AG09309 (cell line): ENCODE data around the gene S100A16.

Experiments
- DNase-seq: peaks from one replicate; pipeline ENCODE4 v3.0.0-alpha.2; 2010; ENCODE audit warnings: low read depth
- H3K4me3 ChIP-seq: 2 replicates; pipeline ENCODE4 v1.5.1; 2011; ENCODE audit warnings: mild to moderate bottlenecking, low read depth, low read length, moderate library complexity; ENCODE audit not compliant: control insufficient read depth
- TF ChIP-seq, protein P1 (sequence below): IDR thresholded peaks from 2 replicates; pipeline ENCODE4 v1.5.1; 2011; ENCODE audit warnings: mild to moderate bottlenecking, low read depth, low read length, inconsistent platforms; ENCODE audit not compliant: insufficient read depth, control insufficient read depth; ENCODE audit errors: missing control alignments

The S100A16 gene

GRCh38 chr1:153571706-153572105 lies 41.2 kb downstream of the S100A16 start:
- H3K4me3 ChIP-seq, result no peak overlapping the region
- TF ChIP-seq, protein P1, sequence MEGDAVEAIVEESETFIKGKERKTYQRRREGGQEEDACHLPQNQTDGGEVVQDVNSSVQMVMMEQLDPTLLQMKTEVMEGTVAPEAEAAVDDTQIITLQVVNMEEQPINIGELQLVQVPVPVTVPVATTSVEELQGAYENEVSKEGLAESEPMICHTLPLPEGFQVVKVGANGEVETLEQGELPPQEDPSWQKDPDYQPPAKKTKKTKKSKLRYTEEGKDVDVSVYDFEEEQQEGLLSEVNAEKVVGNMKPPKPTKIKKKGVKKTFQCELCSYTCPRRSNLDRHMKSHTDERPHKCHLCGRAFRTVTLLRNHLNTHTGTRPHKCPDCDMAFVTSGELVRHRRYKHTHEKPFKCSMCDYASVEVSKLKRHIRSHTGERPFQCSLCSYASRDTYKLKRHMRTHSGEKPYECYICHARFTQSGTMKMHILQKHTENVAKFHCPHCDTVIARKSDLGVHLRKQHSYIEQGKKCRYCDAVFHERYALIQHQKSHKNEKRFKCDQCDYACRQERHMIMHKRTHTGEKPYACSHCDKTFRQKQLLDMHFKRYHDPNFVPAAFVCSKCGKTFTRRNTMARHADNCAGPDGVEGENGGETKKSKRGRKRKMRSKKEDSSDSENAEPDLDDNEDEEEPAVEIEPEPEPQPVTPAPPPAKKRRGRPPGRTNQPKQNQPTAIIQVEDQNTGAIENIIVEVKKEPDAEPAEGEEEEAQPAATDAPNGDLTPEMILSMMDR, result no peak
- no peak for DNase-seq

DNA sequence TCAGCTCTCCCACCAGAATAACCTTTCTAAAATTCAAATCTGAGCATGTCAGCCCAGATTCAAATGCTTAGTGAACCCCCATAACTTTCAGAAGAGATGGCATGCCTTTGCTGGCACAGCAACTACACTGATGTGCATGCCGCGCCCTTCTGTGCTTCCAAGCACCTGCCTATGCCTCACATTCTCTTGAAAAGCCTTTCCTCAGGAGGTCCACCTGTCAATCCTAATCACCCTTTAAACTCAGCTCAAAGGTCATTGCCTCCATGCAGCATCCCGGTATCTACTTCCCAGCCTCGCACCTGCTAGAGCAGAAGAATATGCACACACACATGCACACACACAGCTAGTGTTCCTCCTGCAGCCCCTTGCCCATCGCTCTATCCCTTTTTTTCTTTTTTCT lies 42.1 kb downstream of the S100A16 start:
- no peak for DNase-seq

DNA sequence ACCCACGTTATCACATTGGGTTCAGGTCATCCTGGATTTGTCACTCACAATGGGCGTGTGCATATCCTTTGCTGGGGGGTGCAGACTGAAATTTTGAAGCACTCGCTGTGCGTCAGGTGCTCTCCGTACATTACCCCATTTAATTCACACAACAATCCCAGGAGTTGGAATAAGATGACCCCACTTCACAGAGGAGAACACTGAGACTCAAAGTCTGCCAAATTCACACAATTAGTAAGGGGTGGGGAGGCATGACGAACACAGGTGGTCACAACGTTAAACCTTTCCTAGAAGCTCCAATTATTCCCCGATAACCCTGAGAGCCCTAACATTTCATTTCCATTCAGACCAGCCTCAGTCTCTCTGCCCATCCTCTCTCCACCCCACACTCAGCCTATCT lies 43.5 kb downstream of the S100A16 start:
- TF ChIP-seq, protein P1, result no peak
- DNase-seq, result no peak
- H3K4me3 ChIP-seq, result no peak overlapping the region

More for the DNA sequence above, 42.1 kb downstream of the S100A16 start:
- TF ChIP-seq, protein P1, result no peak
- no peak overlapping the region for H3K4me3 ChIP-seq

- no peak overlapping the region; the same call in none of the 2 replicates for H3K4me3 ChIP-seq
- TF ChIP-seq, protein P1, result peak; percentile 98
- peak; percentile 58 for DNase-seq
Measured at GRCh38 chr1:153568367-153569099, 44.4 kb downstream of the S100A16 start.

DNA sequence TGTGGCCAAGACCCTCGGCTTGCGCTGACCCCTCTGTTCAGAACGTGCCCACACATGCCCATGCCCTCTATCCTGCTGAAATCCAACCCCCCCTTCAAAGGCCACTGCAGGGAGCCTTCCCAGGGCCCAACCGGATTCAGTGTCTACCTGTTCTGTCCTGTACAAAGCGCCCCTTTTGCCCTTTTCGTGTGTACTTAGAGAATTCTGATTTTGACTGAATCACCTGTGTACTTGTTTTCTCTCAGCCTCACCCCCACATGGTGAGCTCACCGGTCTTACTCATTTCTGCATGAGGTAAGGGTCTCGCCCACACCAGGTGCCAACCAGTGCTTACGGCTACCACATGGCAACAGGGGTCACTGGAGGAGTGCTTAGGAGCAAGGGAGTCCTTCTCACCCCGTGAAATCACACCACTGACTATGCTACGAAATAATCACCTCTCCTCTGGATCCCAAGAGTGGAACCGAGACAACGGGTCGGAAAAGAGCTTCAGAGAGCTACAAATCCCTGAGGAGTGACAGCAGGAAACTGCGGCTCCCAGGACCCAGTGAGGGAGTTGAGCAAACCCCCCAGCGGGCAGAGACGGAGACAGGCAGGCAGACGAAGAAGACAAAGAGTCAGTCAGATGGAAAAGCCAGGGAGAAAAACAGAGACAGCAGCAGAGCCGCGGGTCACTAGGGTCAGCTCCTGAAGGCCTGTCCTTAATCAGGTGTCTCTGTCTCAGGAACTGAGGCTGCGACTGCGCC lies 45.1 kb downstream of the S100A16 start:
- no peak overlapping the region; the same call in 1 of the 2 replicates for H3K4me3 ChIP-seq
- DNase-seq, result no peak
- TF ChIP-seq, protein P1, result no peak

DNA sequence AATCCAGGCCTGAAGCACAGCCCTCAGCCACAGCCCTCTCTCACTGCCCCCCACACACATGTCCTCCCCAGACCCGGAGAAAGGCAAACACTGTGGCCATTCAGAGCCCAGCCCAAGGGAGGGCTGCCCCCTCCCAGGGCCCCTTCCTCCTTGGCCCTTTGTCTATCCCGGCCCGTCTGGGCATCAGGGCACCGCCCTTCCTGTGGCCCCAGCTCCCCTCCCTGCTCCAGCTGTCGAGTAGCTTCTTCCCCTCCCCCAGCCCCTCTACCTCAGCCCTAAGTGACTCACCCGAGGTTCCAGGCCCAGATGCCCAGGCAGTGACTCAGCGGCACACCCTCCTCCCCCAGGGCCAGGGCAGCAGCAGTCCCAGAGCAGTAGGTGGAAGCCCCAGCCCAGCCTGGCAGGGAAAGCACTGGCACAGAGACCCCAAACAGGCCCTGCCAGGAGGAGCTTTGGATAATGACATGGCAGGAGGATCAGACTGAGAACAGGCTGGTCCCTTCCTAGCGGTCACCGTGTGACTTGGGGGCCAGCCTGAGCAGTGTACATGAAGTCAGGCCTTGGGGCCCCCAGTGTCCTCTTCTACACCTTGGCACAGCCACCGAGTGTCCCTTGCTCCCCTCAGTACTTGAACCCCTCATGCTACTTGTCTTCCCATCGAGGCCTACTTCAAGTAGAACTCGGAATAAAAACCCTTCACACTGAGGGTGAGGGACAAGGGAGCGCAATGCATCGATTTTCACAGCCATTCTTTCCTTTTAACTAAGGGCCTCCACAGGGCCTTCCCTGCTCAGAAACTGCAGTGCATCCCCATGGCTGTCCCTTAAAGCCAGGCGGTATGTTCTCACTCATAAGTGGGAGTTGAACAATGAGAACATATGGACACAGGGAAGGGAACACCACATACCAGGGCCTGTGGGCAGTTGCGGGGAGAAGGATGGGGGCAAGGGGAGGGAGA lies 46.2 kb downstream of the S100A16 start:
- H3K4me3 ChIP-seq, result peak overlapping the region; percentile 9
- TF ChIP-seq, protein P1, result no peak
- DNase-seq, result peak; percentile 95
